MM.1S (cell line): ENCODE results near the gene PRKG1.

Experiments
- DNase-seq: peaks from one replicate; pipeline ENCODE4 v3.0.0-alpha.2; 2015
- H2AFZ ChIP-seq: fragments of 300-600 bp; sonication (generic); 2 replicates; pipeline ENCODE4 v1.6.0; 2016; ENCODE audit warnings: antibody characterized with exemption, low read length
- H3F3A ChIP-seq: fragments of 300-600 bp; sonication (generic); 2 replicates; pipeline ENCODE4 v1.6.1; 2016; ENCODE audit warnings: mild to moderate bottlenecking, antibody characterized with exemption, low read length, moderate library complexity, mixed read lengths; ENCODE audit not compliant: insufficient read depth
- H3K27ac ChIP-seq: fragments of 300-600 bp; sonication (generic); 2 replicates; pipeline ENCODE4 v1.5.1; 2016; ENCODE audit warnings: mild to moderate bottlenecking, low read length
- H3K27me3 ChIP-seq: fragments of 300-600 bp; sonication (generic); replicated peaks from 2 replicates; pipeline ENCODE4 v1.6.0; 2016; ENCODE audit warnings: low read length; ENCODE audit not compliant: insufficient read depth
- H3K36me3 ChIP-seq: fragments of 300-600 bp; sonication (generic); replicated peaks from 2 replicates; pipeline ENCODE4 v1.6.1; 2016; ENCODE audit warnings: mild to moderate bottlenecking, low read length, mixed read lengths; ENCODE audit not compliant: insufficient read depth
- H3K4me1 ChIP-seq: fragments of 300-600 bp; sonication (generic); 2 replicates; pipeline ENCODE4 v1.6.1; 2016; ENCODE audit warnings: low read length, mixed read lengths
- H3K4me2 ChIP-seq: fragments of 300-600 bp; sonication (generic); 2 replicates; pipeline ENCODE4 v1.6.0; 2016; ENCODE audit warnings: low read depth, low read length
- H3K4me3 ChIP-seq: fragments of 300-600 bp; sonication (generic); 2 replicates; pipeline ENCODE4 v1.5.1; 2016; ENCODE audit warnings: low read length, mixed read lengths
- H3K79me2 ChIP-seq: fragments of 300-600 bp; sonication (generic); 2 replicates; pipeline ENCODE4 v1.6.1; 2016; ENCODE audit warnings: mixed run types, low read length, mixed read lengths
- H3K9ac ChIP-seq: fragments of 300-600 bp; sonication (generic); 2 replicates; pipeline ENCODE4 v1.6.1; 2016; ENCODE audit warnings: low read length, mixed read lengths
- H3K9me2 ChIP-seq: fragments of 300-600 bp; sonication (generic); replicated peaks from 2 replicates; pipeline ENCODE4 v1.6.1; 2016; ENCODE audit warnings: mild to moderate bottlenecking, low read length, mixed read lengths; ENCODE audit not compliant: insufficient read depth
- H3K9me3 ChIP-seq: fragments of 300-600 bp; sonication (generic); replicated peaks from 2 replicates; pipeline ENCODE4 v1.6.1; 2016; ENCODE audit warnings: mild to moderate bottlenecking, low read length, mixed read lengths; ENCODE audit not compliant: insufficient read depth
- H4K20me1 ChIP-seq: fragments of 300-600 bp; sonication (generic); 2 replicates; pipeline ENCODE4 v1.6.1; 2016; ENCODE audit warnings: mild to moderate bottlenecking, low read length, moderate library complexity, mixed read lengths; ENCODE audit not compliant: insufficient read depth
- EZH2 ChIP-seq: fragments of 300-600 bp; sonication (generic); optimal IDR thresholded peaks from 2 replicates; pipeline ENCODE3; 2017; ENCODE audit warnings: low read depth, mild to moderate bottlenecking, antibody characterized with exemption, low read length, mixed read lengths
- EZH2phosphoT487 ChIP-seq: fragments of 300-600 bp; sonication (generic); IDR thresholded peaks from 2 replicates; pipeline ENCODE4 v1.6.1; 2018; ENCODE audit warnings: antibody characterized with exemption, low read length
- TF ChIP-seq, protein P1 (sequence below): fragments of 300-600 bp; sonication (generic); IDR thresholded peaks from 2 replicates; pipeline ENCODE4 v1.5.1; 2016; ENCODE audit warnings: antibody characterized with exemption, low read length, mixed read lengths

PRKG1 gene

GRCh38 chr10:52332815-52333214, 1258.5 kb downstream of the PRKG1 start:
- Histone ChIP-seq H3K4me3 (no peak overlapping the region), H4K20me1 (no peaks in the 10 kb centered on the region), H3K4me1 (peaks cover 8% of the 10 kb centered on the region; the same call in 1 of the 2 replicates), H3K27me3 (no peaks in the 10 kb centered on the region), H3K9me2 (no peaks in the 10 kb centered on the region), H3F3A (no peaks in the 10 kb centered on the region), H3K9me3 (no peaks in the 10 kb centered on the region), H2AFZ (no peak overlapping the region), H3K36me3 (no peaks in the 10 kb centered on the region), H3K27ac (no peak overlapping the region), H3K9ac (no peak overlapping the region), H3K4me2 (no peak overlapping the region), H3K79me2 (no peaks in the 10 kb centered on the region)
- TF ChIP-seq, protein P1, sequence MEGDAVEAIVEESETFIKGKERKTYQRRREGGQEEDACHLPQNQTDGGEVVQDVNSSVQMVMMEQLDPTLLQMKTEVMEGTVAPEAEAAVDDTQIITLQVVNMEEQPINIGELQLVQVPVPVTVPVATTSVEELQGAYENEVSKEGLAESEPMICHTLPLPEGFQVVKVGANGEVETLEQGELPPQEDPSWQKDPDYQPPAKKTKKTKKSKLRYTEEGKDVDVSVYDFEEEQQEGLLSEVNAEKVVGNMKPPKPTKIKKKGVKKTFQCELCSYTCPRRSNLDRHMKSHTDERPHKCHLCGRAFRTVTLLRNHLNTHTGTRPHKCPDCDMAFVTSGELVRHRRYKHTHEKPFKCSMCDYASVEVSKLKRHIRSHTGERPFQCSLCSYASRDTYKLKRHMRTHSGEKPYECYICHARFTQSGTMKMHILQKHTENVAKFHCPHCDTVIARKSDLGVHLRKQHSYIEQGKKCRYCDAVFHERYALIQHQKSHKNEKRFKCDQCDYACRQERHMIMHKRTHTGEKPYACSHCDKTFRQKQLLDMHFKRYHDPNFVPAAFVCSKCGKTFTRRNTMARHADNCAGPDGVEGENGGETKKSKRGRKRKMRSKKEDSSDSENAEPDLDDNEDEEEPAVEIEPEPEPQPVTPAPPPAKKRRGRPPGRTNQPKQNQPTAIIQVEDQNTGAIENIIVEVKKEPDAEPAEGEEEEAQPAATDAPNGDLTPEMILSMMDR, result no peak
- DNase-seq, result no peak

DNA sequence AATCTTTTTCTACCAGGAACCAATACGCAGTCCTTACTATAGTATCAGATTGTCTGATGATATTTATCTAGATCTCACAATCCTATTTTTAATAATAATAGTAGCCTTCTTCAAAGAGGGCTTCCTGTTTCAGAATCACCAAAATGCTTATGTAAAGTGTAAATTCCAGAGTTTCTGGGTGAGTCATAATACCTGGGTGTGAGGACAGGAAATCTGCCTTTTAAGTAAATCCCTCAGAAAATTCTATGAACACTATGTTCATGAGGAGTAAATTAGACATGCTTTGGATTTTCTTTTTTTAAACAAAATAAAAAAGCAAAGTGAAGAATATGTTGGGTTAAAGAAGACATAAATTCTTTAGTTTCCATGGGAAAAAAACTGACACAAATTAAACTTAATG, 1260.3 kb downstream of the PRKG1 start:
- no peaks in the 10 kb centered on the region for H4K20me1 ChIP-seq
- no peak overlapping the region for H3K4me2 ChIP-seq
- DNase-seq, result no peak

DNA sequence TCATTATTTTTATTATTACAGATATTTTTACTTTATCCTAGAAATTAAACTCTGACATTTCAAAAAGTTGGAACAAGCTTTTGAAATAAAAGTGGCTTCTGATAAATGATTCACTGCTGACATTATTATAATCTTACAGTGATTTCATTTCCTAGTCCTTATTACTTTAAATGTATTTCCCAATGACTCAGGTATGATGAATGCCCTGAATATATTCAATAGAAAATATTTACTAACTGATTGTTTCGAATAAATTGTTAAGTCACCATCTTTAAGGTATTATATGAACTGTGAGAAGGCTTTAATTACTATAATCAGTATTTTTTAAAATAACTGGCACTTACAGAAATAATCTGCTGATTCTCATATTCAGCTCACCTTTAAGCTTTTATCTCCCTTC, 1261.4 kb downstream of the PRKG1 start:
- H3K9me2 ChIP-seq, result no peaks in the 10 kb centered on the region
- no peak overlapping the region for H3K4me2 ChIP-seq
- H3K36me3 ChIP-seq, result no peaks in the 10 kb centered on the region
- no peaks in the 10 kb centered on the region for H3F3A ChIP-seq
- TF ChIP-seq EZH2phosphoT487 (no peak), EZH2 (no peak)
- TF ChIP-seq, protein P1, result no peak
- H3K79me2 ChIP-seq, result no peaks in the 10 kb centered on the region
- no peak overlapping the region for H3K27ac ChIP-seq
- no peak overlapping the region for H3K4me3 ChIP-seq
- DNase-seq, result no peak
- no peaks in the 10 kb centered on the region for H4K20me1 ChIP-seq
- no peak overlapping the region for H2AFZ ChIP-seq
- no peaks in the 10 kb centered on the region for H3K27me3 ChIP-seq
- H3K9ac ChIP-seq, result no peak overlapping the region
- H3K9me3 ChIP-seq, result no peaks in the 10 kb centered on the region
- H3K4me1 ChIP-seq, result peaks cover 8% of the 10 kb centered on the region; the same call in 1 of the 2 replicates

More for the DNA sequence above, 1260.3 kb downstream of the PRKG1 start:
- Histone ChIP-seq H3K9me2 (no peaks in the 10 kb centered on the region), H3K79me2 (no peaks in the 10 kb centered on the region), H3F3A (no peaks in the 10 kb centered on the region), H3K27me3 (no peaks in the 10 kb centered on the region), H3K9me3 (no peaks in the 10 kb centered on the region), H3K9ac (no peak overlapping the region), H3K4me3 (no peak overlapping the region), H3K4me1 (peaks cover 8% of the 10 kb centered on the region; the same call in 1 of the 2 replicates), H2AFZ (no peak overlapping the region), H3K36me3 (no peaks in the 10 kb centered on the region), H3K27ac (no peak overlapping the region)
- TF ChIP-seq EZH2 (no peak), EZH2phosphoT487 (no peak)
- TF ChIP-seq, protein P1, result no peak
